Thoracic aorta (tissue), 2 donors: Measurements from ENCODE around the gene HSPA8. TPM values are rescaled to one million over a fixed set of nuclear protein-coding genes. Genes with fewer than 3 reads are reported as not detected.
"Not testable (repeated sequence)": the region's sequence is repeated elsewhere in the genome, so short reads cannot be mapped to it uniquely, and the experiment has no call there.

Source experiments
- ATAC-seq: fragments of 150-250 bp; one replicate; pipeline ENCODE4 v1.8.0; 2017; ENCODE audit warnings: low read depth; ENCODE audit not compliant: insufficient number of reproducible peaks, low FRiP score
- DNase-seq: peaks from one replicate; pipeline ENCODE4 v3.0.0-alpha.2; 2020; ENCODE audit warnings: low spot score
- H3K27ac ChIP-seq, 2 donors: fragments of 200-600 bp; sonication (generic); 1 replicate in 1 of 2; 2 replicates in 1 of 2; pipeline ENCODE4 v1.5.1; 2016; ENCODE audit warnings: mild to moderate bottlenecking in 2 of 2, moderate library complexity in 2 of 2
- H3K27me3 ChIP-seq: fragments of 200-600 bp; sonication (generic); replicated peaks from 2 replicates; pipeline ENCODE4 v1.6.0; 2016; ENCODE audit warnings: mild to moderate bottlenecking; ENCODE audit not compliant: insufficient read depth
- H3K36me3 ChIP-seq: fragments of 200-600 bp; sonication (generic); one replicate; pipeline ENCODE4 v1.5.1; 2016
- H3K4me1 ChIP-seq, 2 donors: fragments of 200-600 bp; sonication (generic); 1 replicate in 1 of 2; 2 replicates in 1 of 2; pipeline versions ENCODE4 v1.5.1 to v1.6.0; 2016; ENCODE audit warnings: low read depth in 2 of 2, mild to moderate bottlenecking in 1 of 2; ENCODE audit not compliant: control insufficient read depth in 1 of 2
- H3K4me3 ChIP-seq: fragments of 200-600 bp; sonication (generic); 2 replicates; pipeline ENCODE4 v1.5.1; 2016; ENCODE audit warnings: mild to moderate bottlenecking
- H3K9me3 ChIP-seq: fragments of 200-600 bp; sonication (generic); 2 replicates; pipeline ENCODE4 v1.5.1; 2016
- total RNA-seq, 2 donors: library from RNA; depleted of rRNA; stranded (reverse); fragments of >200 nt; gene quantifications; one replicate each; pipeline versions ENCODE4 v1.1.0 to v1.2.3, GENCODE V29; 2016
- TF ChIP-seq, protein P1 (sequence below): fragments of 200-600 bp; sonication (generic); IDR thresholded peaks from one replicate; pipeline ENCODE4 v1.5.1; 2019; ENCODE audit warnings: antibody characterized with exemption

HSPA8 gene
- total RNA-seq, 2 donors from 2014 or later = 728 to 947 TPM

GRCh38 chr11:123062158-123062891 lies 389 bp upstream of the HSPA8 start:
- peaks cover 31% of the 10 kb centered on the region for H3K36me3 ChIP-seq
- TF ChIP-seq, protein P1, sequence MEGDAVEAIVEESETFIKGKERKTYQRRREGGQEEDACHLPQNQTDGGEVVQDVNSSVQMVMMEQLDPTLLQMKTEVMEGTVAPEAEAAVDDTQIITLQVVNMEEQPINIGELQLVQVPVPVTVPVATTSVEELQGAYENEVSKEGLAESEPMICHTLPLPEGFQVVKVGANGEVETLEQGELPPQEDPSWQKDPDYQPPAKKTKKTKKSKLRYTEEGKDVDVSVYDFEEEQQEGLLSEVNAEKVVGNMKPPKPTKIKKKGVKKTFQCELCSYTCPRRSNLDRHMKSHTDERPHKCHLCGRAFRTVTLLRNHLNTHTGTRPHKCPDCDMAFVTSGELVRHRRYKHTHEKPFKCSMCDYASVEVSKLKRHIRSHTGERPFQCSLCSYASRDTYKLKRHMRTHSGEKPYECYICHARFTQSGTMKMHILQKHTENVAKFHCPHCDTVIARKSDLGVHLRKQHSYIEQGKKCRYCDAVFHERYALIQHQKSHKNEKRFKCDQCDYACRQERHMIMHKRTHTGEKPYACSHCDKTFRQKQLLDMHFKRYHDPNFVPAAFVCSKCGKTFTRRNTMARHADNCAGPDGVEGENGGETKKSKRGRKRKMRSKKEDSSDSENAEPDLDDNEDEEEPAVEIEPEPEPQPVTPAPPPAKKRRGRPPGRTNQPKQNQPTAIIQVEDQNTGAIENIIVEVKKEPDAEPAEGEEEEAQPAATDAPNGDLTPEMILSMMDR = no peak

DNA sequence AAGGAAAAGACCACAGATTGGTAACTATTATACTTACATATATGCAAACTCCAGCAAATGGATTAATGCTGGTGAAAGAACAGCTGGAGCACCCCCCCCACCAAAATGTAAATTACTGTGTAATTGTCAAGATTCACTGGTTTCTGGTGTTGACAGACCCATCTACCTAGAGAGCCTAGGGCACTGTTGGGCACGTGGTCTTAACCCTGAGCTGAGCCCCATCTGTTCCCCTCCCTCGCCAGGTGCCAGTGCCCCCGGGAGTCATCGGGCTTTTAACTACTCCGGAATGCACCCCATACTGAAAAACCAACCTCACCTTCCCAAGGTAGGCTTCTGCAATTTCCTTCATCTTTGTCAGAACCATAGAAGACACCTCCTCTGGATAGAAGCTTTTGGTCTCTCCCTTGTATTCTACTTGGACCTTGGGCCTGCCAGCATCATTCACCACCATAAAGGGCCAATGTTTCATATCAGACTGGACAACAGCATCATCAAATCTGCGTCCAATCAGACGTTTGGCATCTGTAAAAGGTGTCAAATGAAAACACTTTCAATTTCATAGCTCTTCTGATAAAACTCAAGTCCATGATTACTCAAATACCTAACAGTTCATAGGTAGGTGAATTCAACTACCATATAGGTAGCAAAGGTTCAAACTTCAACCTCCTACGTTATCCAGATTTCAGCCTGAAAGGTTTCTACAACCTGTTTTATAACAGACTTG lies 1.5 kb downstream of the HSPA8 start:
- Histone ChIP-seq H3K4me1 (peaks cover 36 to 66% of the 10 kb centered on the region in 2 donors), H3K4me3 (peak overlapping the region; percentile 76), H3K27ac (peak overlapping the region; percentile 4 to 99), H3K9me3 (no peaks in the 10 kb centered on the region), H3K27me3 (no peaks in the 10 kb centered on the region), H3K36me3 (peaks cover 50% of the 10 kb centered on the region)
- no peak for ATAC-seq
- TF ChIP-seq, protein P1 = no peak
- DNase-seq = no peak

More at GRCh38 chr11:123062158-123062891, 389 bp upstream of the HSPA8 start:
- peaks cover 36 to 64% of the 10 kb centered on the region in 2 donors for H3K4me1 ChIP-seq
- H3K4me3 ChIP-seq = peak overlapping the region; percentile 76
- DNase-seq (peak; percentile 97), ATAC-seq (peak; percentile 91)
- H3K27me3 ChIP-seq = no peaks in the 10 kb centered on the region
- peak overlapping the region; percentile 99 to 100 for H3K27ac ChIP-seq
- H3K9me3 ChIP-seq = no peaks in the 10 kb centered on the region

GRCh38 chr11:123059041-123059920 lies 2.7 kb downstream of the HSPA8 start:
- H3K36me3 ChIP-seq = peaks cover 52% of the 10 kb centered on the region

DNA sequence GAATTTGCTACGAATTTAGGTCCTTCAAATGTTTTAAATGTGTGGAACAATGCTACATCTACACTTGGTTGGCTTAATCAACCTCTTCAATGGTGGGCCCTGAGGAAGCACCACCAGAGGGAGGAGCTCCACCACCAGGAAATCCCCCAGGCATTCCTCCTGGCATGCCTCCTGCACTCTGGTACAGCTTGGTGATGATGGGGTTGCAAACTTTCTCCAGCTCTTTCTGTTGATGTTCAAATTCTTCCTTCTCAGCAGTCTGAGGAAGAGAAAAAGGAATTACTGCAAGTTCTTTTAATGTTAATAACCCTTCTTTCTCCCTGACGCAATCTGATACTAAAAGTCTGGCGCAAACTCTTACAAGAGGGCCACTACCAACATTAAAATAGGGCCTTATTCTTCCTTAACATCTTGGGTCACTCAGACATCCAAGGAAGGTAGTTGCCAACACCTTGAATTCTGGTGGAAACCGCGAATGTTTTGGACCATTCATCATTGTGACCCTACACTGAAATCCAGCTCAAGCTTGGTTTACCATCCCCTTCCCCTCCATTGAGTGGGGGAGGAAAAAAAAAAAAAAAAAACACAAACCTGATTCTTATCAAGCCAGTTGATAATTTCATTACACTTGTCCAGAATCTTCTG lies 4.2 kb downstream of the HSPA8 start:
- H3K36me3 ChIP-seq = peaks cover 62% of the 10 kb centered on the region
- no peak overlapping the region for H3K27ac ChIP-seq
- TF ChIP-seq, protein P1 = no peak
- no peak overlapping the region for H3K4me3 ChIP-seq
- peaks cover 29 to 47% of the 10 kb centered on the region in 2 donors for H3K4me1 ChIP-seq
- no peaks in the 10 kb centered on the region for H3K9me3 ChIP-seq
- DNase-seq (no peak), ATAC-seq (no peak)
- no peaks in the 10 kb centered on the region for H3K27me3 ChIP-seq

More at GRCh38 chr11:123059041-123059920, 2.7 kb downstream of the HSPA8 start:
- peaks cover 36 to 55% of the 10 kb centered on the region in 2 donors for H3K4me1 ChIP-seq
- H3K4me3 ChIP-seq = peak overlapping the region; percentile 76
- DNase-seq, ATAC-seq, H3K9me3 ChIP-seq, H3K27me3 ChIP-seq: not testable (repeated sequence)
- peak overlapping the region in 1 of 2 donors; percentile 21 for H3K27ac ChIP-seq

GRCh38 chr11:123056835-123057491 lies 5.0 kb downstream of the HSPA8 start:
- ATAC-seq = no peak
- Histone ChIP-seq H3K4me3 (no peak overlapping the region), H3K27ac (no peak overlapping the region), H3K9me3 (no peaks in the 10 kb centered on the region), H3K4me1 (peaks cover 29 to 47% of the 10 kb centered on the region in 2 donors), H3K27me3 (no peaks in the 10 kb centered on the region), H3K36me3 (peaks cover 62% of the 10 kb centered on the region)
- DNase-seq = no peak
- TF ChIP-seq, protein P1 = no peak
